Measurements from ENCODE around the gene EPS15. TPM values are rescaled to one million over a fixed set of nuclear protein-coding genes. Genes with fewer than 3 reads are reported as not detected.

The EPS15 gene
- total and polyA plus RNA-seq, 2 of the 8 experiments (the other 6 are each of a cell fraction or from before 2014, with no cell fraction given): 15.9 to 57.2 TPM

GRCh38 chr1:51336004-51336403 is 183.1 kb downstream of the EPS15 start:
- Histone ChIP-seq H3K4me1 (replicated peaks in 1 of 4; ENCODE audit: control insufficient read depth in 3 of 4, insufficient read depth in 4 of 4, low read length in 3 of 4) (peaks cover 3 to 6% (median 5%) of the 10 kb centered on the region in 4 experiments), H3K79me2 (ENCODE audit: control insufficient read depth in 1 of 2, insufficient read depth in 2 of 2, low read length in 2 of 2) (no peaks in the 10 kb centered on the region), H3K4me3 (ENCODE audit: extremely low read depth in 1 of 4, insufficient read depth in 2 of 4, low read depth in 3 of 4, low read length in 4 of 4) (no peak overlapping the region), H3K23me2 (ENCODE audit: low read depth, low read length) (peaks cover 3% of the 10 kb centered on the region; the same call in 1 of the 2 replicates), H2BK5ac (ENCODE audit: low read depth, low read length) (no peak overlapping the region), H2AK5ac (ENCODE audit: low read depth, low read length) (no peak overlapping the region), H3K79me1 (ENCODE audit: low read depth, low read length) (no peaks in the 10 kb centered on the region), H3K9ac (replicated peaks in 1 of 4; ENCODE audit: extremely low read depth in 1 of 4, low read depth in 3 of 4, low read length in 3 of 4) (no peak overlapping the region), H3K36me3 (ENCODE audit: control insufficient read depth in 2 of 4, insufficient read depth in 4 of 4, low read length in 3 of 4) (no peaks in the 10 kb centered on the region), H2BK20ac (ENCODE audit: low read length) (no peak overlapping the region), H3K4me2 (ENCODE audit: insufficient read depth in 1 of 2, low read depth in 2 of 2, low read length in 2 of 2) (no peak overlapping the region), H4K91ac (replicated peaks; ENCODE audit: insufficient read length, low read length) (no peak overlapping the region), H3K4ac (replicated peaks; ENCODE audit: insufficient read length, low read depth, low read length) (no peak overlapping the region), H2BK120ac (replicated peaks; ENCODE audit: low read depth, low read length) (no peak overlapping the region), H3K23ac (ENCODE audit: insufficient read length) (no peak overlapping the region), H4K20me1 (replicated peaks in 1 of 2; ENCODE audit: control insufficient read depth in 1 of 2, insufficient read depth in 2 of 2, low read length in 2 of 2) (no peaks in the 10 kb centered on the region), H3K9me3 (ENCODE audit: insufficient read depth in 2 of 2, low read depth in 1 of 2, low read length in 1 of 2) (no peaks in the 10 kb centered on the region), H3K56ac (replicated peaks; ENCODE audit: insufficient read length, low read depth, low read length) (no peak overlapping the region), H2BK12ac (ENCODE audit: low read depth, low read length) (no peak overlapping the region), H3K27me3 (replicated peaks in 1 of 4; ENCODE audit: control insufficient read depth in 3 of 4, extremely low read depth in 1 of 4, insufficient read depth in 3 of 4, low read length in 3 of 4) (peaks cover 0 to 5% (median 2%) of the 10 kb centered on the region in 4 experiments; a peak in 2 of 7 replicates), H2BK15ac (ENCODE audit: low read length) (no peak overlapping the region), H3K18ac (ENCODE audit: extremely low read depth, low read length) (no peak overlapping the region), H4K5ac (ENCODE audit: insufficient read length, low read depth, low read length) (no peak overlapping the region), H2AFZ (ENCODE audit: low read length) (no peak overlapping the region), H3K14ac (ENCODE audit: insufficient read length) (no peak overlapping the region), H4K8ac (ENCODE audit: extremely low read depth, insufficient read depth, low read length) (no peak overlapping the region), H3K27ac (ENCODE audit: low read depth, low read length) (no peak overlapping the region)
- 91% methylated on average over 2 of the region's 3 CpGs; no CpG with 5 or more reads in 1 of the 2 experiments for WGBS, 2 experiments (ENCODE audit: extremely low coverage in 1 of 2, insufficient coverage in 1 of 2, insufficient read length in 1 of 2, insufficient replicate concordance in 2 of 2, low coverage in 1 of 2, low lambda C conversion rate in 2 of 2, missing lambda C conversion rate in 1 of 2)
- POLR2A ChIA-PET (ENCODE audit: partially characterized antibody): interaction anchor here (1.3 to 2.2 kb wide), 2 partner anchors 9 to 13 kb away, joined by 3 to 8 read pairs; no protein-coding TSS in a partner anchor
- FAIRE-seq: no peak
- no peak for DNase-seq (ENCODE audit: low read depth in 1 of 2, low spot score in 2 of 2)
- CTCF ChIA-PET (ENCODE audit: partially characterized antibody): no interaction called here
- no peak for TF ChIP-seq SUZ12 (IDR thresholded peaks at IDR 0.05; ENCODE audit: low read length)
- TF ChIP-seq TCF12 (IDR thresholded peaks at IDR 0.05; ENCODE audit: low read depth, low read length): no peak
- TF ChIP-seq RFX5 (IDR thresholded peaks at IDR 0.05; ENCODE audit: borderline replicate concordance, low read depth, low read length): no peak
- no peak for TF ChIP-seq POU5F1 (IDR thresholded peaks at IDR 0.05; ENCODE audit: low read depth, low read length)

Measured in H1 (cell line).